ENCODE measurements around the gene SEMA6A. TPM values are rescaled to one million over a fixed set of nuclear protein-coding genes. Genes with fewer than 3 reads are reported as not detected.

Gene SEMA6A, protein sequence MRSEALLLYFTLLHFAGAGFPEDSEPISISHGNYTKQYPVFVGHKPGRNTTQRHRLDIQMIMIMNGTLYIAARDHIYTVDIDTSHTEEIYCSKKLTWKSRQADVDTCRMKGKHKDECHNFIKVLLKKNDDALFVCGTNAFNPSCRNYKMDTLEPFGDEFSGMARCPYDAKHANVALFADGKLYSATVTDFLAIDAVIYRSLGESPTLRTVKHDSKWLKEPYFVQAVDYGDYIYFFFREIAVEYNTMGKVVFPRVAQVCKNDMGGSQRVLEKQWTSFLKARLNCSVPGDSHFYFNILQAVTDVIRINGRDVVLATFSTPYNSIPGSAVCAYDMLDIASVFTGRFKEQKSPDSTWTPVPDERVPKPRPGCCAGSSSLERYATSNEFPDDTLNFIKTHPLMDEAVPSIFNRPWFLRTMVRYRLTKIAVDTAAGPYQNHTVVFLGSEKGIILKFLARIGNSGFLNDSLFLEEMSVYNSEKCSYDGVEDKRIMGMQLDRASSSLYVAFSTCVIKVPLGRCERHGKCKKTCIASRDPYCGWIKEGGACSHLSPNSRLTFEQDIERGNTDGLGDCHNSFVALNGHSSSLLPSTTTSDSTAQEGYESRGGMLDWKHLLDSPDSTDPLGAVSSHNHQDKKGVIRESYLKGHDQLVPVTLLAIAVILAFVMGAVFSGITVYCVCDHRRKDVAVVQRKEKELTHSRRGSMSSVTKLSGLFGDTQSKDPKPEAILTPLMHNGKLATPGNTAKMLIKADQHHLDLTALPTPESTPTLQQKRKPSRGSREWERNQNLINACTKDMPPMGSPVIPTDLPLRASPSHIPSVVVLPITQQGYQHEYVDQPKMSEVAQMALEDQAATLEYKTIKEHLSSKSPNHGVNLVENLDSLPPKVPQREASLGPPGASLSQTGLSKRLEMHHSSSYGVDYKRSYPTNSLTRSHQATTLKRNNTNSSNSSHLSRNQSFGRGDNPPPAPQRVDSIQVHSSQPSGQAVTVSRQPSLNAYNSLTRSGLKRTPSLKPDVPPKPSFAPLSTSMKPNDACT
- total RNA-seq (2021): 336 to 406 TPM (median 357 TPM) in 3 replicates
- percentile 99 among the genes with signal in this experiment for Bru-seq, nascent RNA
- long read RNA-seq, experiment 1, full-length matches to known transcripts: 720 of 1,283 reads
- long read RNA-seq, experiment 1, partial matches to known transcripts: 182 of 1,283 reads
- long read RNA-seq, experiment 1, other reads (novel, unspliced or antisense): 381 of 1,283 reads
- long read RNA-seq, experiment 2, full-length matches to known transcripts: 48 of 284 reads
- long read RNA-seq, experiment 2, partial matches to known transcripts: 42 of 284 reads
- long read RNA-seq, experiment 2, other reads (novel, unspliced or antisense): 194 of 284 reads
- long read RNA-seq, experiment 3, partial matches to known transcripts: 5 of 19 reads
- long read RNA-seq, experiment 3, other reads (novel, unspliced or antisense): 14 of 19 reads

DNA sequence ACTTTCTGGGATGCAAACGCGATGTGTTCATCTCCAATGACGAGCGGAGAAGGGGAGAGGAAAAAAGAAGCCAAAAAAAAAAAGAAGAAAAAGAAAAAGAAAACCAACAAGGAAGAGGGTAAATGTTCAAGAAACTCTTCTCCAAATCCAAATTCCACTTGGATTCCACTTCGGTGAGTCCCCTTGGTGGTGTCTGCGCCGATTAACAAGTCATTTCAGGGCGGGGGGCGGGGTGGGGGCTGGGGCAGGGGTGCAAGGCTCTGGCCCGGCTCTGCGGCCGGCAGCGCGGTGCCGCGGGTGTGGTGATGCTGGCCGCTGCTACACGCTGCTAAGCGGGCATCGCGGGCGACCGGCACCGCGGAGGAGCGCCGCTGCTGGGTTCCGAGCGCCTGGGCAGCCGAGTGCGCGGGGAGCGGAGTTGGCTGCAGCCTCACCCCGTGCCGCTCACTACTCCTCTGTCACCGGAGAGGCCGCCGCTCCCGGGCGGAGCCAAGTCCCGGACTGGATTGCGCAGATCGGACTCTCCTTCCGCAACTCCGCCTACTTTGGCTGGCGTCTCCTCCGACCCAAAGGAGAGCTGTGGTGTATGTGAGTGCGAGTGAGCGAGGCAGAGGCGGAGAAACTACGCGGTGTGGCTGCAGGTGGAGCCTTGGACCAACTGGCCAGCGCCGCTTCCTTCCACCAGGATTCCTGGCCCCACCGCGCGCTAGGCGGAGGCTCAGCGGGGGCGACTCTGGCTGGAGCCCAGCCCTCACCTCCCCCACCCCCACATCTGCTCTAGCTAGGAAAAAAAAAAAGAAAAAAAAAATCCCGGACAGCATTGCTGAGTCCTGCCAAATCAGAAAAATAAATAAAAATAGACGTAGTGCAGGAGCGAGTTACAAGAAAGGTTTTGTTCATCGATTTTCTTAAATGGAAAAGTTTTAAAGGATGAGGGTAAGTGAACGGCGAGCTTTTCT lies at the start of gene SEMA6A:
TSS of gene SEMA6A (minus strand) at position 457 of the 959 bp plus-strand sequence. CDS start 69,879 bp downstream, outside the sequence.
- peak within 1 kb of the TSS; percentile 100 for H3K4me3 Mint-ChIP-seq
- H3K9me3 Mint-ChIP-seq: no peaks in the 10 kb centered on the region
- CTCF ChIA-PET: interaction anchor here (0.7 to 4.3 kb wide), 15 partner anchors 10 to 881 kb away, joined by 3 to 30 read pairs (median 5); no protein-coding TSS in a partner anchor
- peak; percentile 97 for DNase-seq (ENCODE audit: low spot score)
- peaks cover 42% of the 10 kb centered on the region for H3K4me1 Mint-ChIP-seq
- H3K27me3 Mint-ChIP-seq (ENCODE audit: low read depth): no peaks in the 10 kb centered on the region
- POLR2A ChIA-PET: interaction anchor here (0.5 to 3.5 kb wide), 20 partner anchors 10 to 768 kb away, joined by 3 to 26 read pairs (median 4); no protein-coding TSS in a partner anchor
- H3K27ac Mint-ChIP-seq: peak within 1 kb of the TSS; percentile 99
- peak; percentile 82 for ATAC-seq
- H3K36me3 Mint-ChIP-seq: peaks cover 41% of the 10 kb centered on the region
- TF ChIP-seq PREB (CRISPR knock-in tag; IDR thresholded peaks at IDR 0.05; ENCODE audit: borderline replicate concordance) (no peak), ZNF219 (CRISPR knock-in tag; IDR thresholded peaks at IDR 0.05; ENCODE audit: borderline replicate concordance) (no peak), NFE2L1 (CRISPR knock-in tag; IDR thresholded peaks at IDR 0.05) (peak; percentile 93), ZNF121 (CRISPR knock-in tag; IDR thresholded peaks at IDR 0.05) (no peak), E2F5 (CRISPR knock-in tag; IDR thresholded peaks at IDR 0.05) (peak; percentile 78; the same call in 1 of the 2 replicates), OVOL2 (CRISPR knock-in tag; IDR thresholded peaks at IDR 0.05; ENCODE audit: borderline replicate concordance) (no peak), SOX15 (CRISPR knock-in tag; IDR thresholded peaks at IDR 0.05) (no peak), ZNF263 (CRISPR knock-in tag; IDR thresholded peaks at IDR 0.05; ENCODE audit: low read depth) (no peak), PRRX2 (CRISPR knock-in tag; IDR thresholded peaks at IDR 0.05) (no peak), ZNF423 (CRISPR knock-in tag; IDR thresholded peaks at IDR 0.05) (peak; percentile 85), ETV6 (CRISPR knock-in tag; IDR thresholded peaks at IDR 0.05) (peak; percentile 98), E2F1 (CRISPR knock-in tag; IDR thresholded peaks at IDR 0.05) (peak; percentile 32; the same call in 1 of the 2 replicates), CTCF (IDR thresholded peaks at IDR 0.05) (no peak), SMAD3 (CRISPR knock-in tag; IDR thresholded peaks at IDR 0.05; ENCODE audit: borderline replicate concordance) (no peak; the same call in none of the 2 replicates), ZNF232 (CRISPR knock-in tag; IDR thresholded peaks at IDR 0.05) (peak; percentile 96), NFYB (CRISPR knock-in tag; conservative IDR thresholded peaks at IDR 0.05; ENCODE audit: low read depth) (no peak; the same call in 1 of the 2 replicates), KAT7 (CRISPR knock-in tag; IDR thresholded peaks at IDR 0.05; ENCODE audit: borderline replicate concordance) (peak; percentile 96; the same call in 1 of the 2 replicates), ESRRA (CRISPR knock-in tag; IDR thresholded peaks at IDR 0.05; ENCODE audit: borderline replicate concordance) (peak; percentile 72; the same call in 1 of the 2 replicates), CDX4 (CRISPR knock-in tag; IDR thresholded peaks at IDR 0.05; ENCODE audit: borderline replicate concordance) (no peak), ZNF671 (CRISPR knock-in tag; IDR thresholded peaks at IDR 0.05) (no peak), CBFB (CRISPR knock-in tag; IDR thresholded peaks at IDR 0.05; ENCODE audit: low read depth) (peak; percentile 98), ZBTB21 (CRISPR knock-in tag; IDR thresholded peaks at IDR 0.05; ENCODE audit: borderline replicate concordance) (peak; percentile 96), FOXJ3 (CRISPR knock-in tag; IDR thresholded peaks at IDR 0.05; ENCODE audit: borderline replicate concordance) (no peak)
- TF ChIP-seq, protein P1, sequence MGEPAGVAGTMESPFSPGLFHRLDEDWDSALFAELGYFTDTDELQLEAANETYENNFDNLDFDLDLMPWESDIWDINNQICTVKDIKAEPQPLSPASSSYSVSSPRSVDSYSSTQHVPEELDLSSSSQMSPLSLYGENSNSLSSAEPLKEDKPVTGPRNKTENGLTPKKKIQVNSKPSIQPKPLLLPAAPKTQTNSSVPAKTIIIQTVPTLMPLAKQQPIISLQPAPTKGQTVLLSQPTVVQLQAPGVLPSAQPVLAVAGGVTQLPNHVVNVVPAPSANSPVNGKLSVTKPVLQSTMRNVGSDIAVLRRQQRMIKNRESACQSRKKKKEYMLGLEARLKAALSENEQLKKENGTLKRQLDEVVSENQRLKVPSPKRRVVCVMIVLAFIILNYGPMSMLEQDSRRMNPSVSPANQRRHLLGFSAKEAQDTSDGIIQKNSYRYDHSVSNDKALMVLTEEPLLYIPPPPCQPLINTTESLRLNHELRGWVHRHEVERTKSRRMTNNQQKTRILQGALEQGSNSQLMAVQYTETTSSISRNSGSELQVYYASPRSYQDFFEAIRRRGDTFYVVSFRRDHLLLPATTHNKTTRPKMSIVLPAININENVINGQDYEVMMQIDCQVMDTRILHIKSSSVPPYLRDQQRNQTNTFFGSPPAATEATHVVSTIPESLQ (CRISPR knock-in tag; IDR thresholded peaks at IDR 0.05): no peak
